HUES64 (cell line): ENCODE data around the gene PARG.
"Not testable (repeated sequence)": the region's sequence is repeated elsewhere in the genome, so short reads cannot be mapped to it uniquely, and the experiment has no call there.

Experiments
- H3K27ac ChIP-seq: 2 replicates; pipeline ENCODE4 v1.7.0; 2013; ENCODE audit warnings: low read depth, low read length, inconsistent platforms
- H3K27me3 ChIP-seq: 2 replicates; pipeline ENCODE4 v1.6.1; 2013; ENCODE audit warnings: mild to moderate bottlenecking, low read length; ENCODE audit not compliant: insufficient read depth
- H3K36me3 ChIP-seq: 2 replicates; pipeline ENCODE4 v1.6.1; 2013; ENCODE audit warnings: mild to moderate bottlenecking, low read length; ENCODE audit not compliant: insufficient read depth
- H3K4me1 ChIP-seq: 2 replicates; pipeline ENCODE4 v1.6.1; 2013; ENCODE audit warnings: mild to moderate bottlenecking, low read length, moderate library complexity; ENCODE audit not compliant: insufficient read depth
- H3K4me3 ChIP-seq: 2 replicates; pipeline ENCODE4 v1.5.1; 2013; ENCODE audit warnings: mild to moderate bottlenecking, low read length, moderate library complexity
- H3K9ac ChIP-seq: 2 replicates; pipeline ENCODE4 v1.6.1; 2013; ENCODE audit warnings: mild to moderate bottlenecking, low read depth, low read length
- H3K9me3 ChIP-seq: 2 replicates; pipeline ENCODE4 v1.6.1; 2013; ENCODE audit warnings: low read depth, low read length; ENCODE audit not compliant: insufficient read depth
- WGBS: fragments of 150-250, 120-280 bp; methylation state at CpG from one replicate; pipeline ENCODE4 v1.1.7; 2013; ENCODE audit warnings: missing lambda C conversion rate; 5-methylcytosine and 5-hydroxymethylcytosine counted together

PARG gene

DNA sequence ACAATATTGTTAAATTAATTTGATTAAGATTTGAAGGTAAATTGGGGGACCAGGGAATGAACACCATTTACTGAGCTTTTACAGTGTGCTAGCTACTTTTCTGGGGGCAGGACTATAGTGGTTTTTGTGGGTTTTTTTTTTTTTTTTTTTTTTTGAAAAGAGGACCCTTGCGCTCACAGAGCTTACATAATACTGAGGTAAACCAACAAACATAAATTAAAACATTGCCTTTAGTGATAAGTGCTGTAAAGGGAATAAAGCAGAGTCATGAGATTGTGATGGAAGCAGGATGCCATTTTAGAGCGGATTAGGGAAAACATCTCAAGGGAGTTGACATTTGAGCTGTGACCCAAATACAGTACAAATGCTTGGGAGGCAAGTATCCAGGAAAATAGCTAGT, 1.8 kb upstream of the PARG start:
- H3K27ac ChIP-seq, H3K9me3 ChIP-seq, H3K9ac ChIP-seq, H3K4me1 ChIP-seq, H3K4me3 ChIP-seq, H3K27me3 ChIP-seq: not testable (repeated sequence)
- peaks cover 21% of the 10 kb centered on the region for H3K36me3 ChIP-seq
- 97% methylated on average over 1 of the region's 2 CpGs for WGBS

DNA sequence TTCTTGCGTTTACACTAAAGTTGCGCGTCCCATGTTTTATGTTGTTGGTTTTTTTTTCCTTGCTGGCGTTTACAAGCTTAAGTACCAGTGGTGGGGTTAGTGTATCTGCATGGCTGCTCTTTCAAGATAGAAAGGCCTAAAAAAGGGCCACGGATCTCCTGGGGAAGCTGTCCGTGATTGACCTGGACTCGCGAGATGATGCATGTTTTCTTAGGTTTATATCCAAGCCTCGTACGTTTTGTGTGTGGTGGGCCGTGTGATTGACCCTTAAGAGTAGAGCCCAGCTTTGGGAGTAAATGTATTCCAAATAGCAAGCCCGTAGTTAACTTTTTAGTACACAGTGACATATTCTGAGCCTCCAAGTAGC, 495 bp upstream of the PARG start:
- peaks cover 20% of the 10 kb centered on the region for H3K36me3 ChIP-seq
- not testable (repeated sequence) for H3K9me3 ChIP-seq, H3K27me3 ChIP-seq, H3K4me1 ChIP-seq
- WGBS = 1% methylated on average over 11 of the region's 12 CpGs
- H3K27ac ChIP-seq = peak overlapping the region; percentile 80; the same call in 1 of the 2 replicates
- peak overlapping the region; percentile 95 for H3K4me3 ChIP-seq
- H3K9ac ChIP-seq = peak overlapping the region; percentile 96

DNA sequence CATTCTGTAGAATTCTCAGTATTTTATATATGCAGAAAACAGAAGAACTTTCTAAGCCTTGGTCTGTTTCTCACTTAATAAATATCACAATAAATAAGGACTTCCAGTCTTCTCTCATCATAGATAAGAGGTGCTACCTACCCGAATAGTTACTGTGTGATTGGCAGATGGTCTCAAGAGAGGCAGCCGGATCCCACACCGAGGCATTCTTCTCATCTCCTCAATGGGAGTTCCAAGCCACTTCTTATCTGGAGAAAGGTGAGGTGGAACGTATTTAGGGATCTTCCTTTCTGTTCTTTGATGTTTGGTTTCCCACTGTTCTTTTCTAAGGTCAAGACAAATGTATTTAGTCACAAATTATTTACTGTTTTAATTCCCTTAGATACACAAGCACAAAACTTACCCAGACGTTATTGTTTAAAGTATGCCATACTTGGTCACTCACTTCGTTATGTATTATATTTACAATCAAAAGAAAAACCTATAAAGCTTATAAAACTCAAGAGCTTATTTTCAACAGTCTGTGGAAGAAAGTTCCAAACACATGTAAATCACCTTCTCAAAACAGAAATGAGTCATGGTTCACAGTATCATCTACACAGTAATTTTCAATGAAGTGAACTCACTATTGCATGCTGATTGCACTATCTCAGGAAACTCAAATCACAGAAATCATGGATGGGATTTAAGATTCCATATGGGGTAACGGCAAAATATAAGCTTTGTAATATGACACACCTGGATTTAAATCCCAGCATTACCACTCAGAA, 9.7 kb downstream of the PARG start:
- H3K4me1 ChIP-seq, H3K9ac ChIP-seq, H3K27ac ChIP-seq, H3K27me3 ChIP-seq, H3K4me3 ChIP-seq, H3K9me3 ChIP-seq: not testable (repeated sequence)
- WGBS = 89% methylated on average over 3 of the region's 7 CpGs
- H3K36me3 ChIP-seq = peaks cover 16% of the 10 kb centered on the region; the same call in 1 of the 2 replicates

DNA sequence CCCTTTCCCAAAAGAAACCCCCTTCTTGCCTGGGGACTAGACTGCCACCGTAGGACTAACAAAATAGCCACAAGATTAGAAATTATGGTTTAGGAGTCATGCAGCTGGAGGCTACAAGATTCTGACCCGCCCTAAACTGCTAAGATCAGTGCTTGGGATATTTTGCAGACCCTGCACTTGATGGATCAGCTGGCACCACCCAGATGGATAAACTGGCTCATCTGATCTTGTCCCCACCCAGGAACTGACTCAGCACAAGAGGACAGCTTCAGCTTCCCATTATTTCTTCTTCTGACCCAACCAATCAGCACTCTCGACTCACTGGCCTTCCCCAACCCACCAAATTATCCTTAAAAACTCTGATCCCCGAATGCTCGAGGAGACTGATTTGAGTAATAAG, 10.6 kb downstream of the PARG start:
- H3K4me3 ChIP-seq, H3K9me3 ChIP-seq, H3K27ac ChIP-seq, H3K27me3 ChIP-seq, H3K4me1 ChIP-seq, H3K9ac ChIP-seq: not testable (repeated sequence)
- WGBS = 88% methylated on average over 2 of the region's 5 CpGs
- H3K36me3 ChIP-seq = peaks cover 16% of the 10 kb centered on the region; the same call in 1 of the 2 replicates

DNA sequence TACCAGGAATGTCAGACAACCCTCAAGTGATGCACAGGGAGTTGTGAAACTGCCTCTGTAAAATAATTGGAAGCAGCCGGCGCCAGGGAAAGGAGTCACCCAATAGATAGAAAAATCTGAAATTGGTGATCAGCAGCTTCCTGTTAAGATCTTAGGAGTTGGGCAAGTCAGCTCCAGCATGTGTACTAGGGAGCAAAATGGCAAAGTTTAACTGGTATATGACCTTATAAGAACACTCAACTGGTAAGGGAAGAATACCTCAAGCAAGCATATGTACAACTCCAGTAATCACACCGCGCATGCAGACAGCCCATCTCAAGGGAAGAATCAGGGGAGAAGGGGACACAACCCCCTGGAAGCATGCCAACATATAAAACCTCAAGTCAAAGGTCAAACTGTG, 18.3 kb downstream of the PARG start:
- not testable (repeated sequence) for H3K27me3 ChIP-seq, H3K9me3 ChIP-seq, H3K4me3 ChIP-seq, H3K9ac ChIP-seq, H3K27ac ChIP-seq, H3K4me1 ChIP-seq
- WGBS = no CpG with 5 or more reads among the region's 4 CpGs
- peaks cover 10% of the 10 kb centered on the region; the same call in 1 of the 2 replicates for H3K36me3 ChIP-seq

DNA sequence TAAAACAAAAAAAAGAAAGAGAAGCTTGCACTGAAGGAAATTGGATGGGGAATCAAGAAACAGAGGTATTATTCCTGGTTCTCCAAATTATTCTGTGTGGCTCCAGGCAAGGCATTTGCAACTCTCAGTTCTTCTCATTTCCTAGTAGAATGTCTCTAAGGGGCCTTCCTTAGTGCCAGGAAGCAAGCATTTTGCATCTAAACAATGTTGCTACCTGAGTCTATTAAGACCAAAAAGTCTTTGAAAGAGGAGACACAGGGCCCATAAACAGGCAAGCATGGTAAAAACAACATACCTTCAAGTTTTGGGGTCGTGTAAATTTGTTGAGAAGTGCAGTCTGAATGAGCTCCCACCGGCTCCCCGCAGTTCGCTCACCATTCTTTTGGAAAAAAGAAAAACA, 19.8 kb downstream of the PARG start:
- H3K27me3 ChIP-seq, H3K9ac ChIP-seq, H3K9me3 ChIP-seq, H3K4me3 ChIP-seq, H3K4me1 ChIP-seq: not testable (repeated sequence)
- H3K36me3 ChIP-seq = peaks cover 10% of the 10 kb centered on the region; the same call in 1 of the 2 replicates
- WGBS = 7% methylated on average over 2 of the region's 4 CpGs
- H3K27ac ChIP-seq = peak overlapping the region; percentile 37; the same call in 1 of the 2 replicates

DNA sequence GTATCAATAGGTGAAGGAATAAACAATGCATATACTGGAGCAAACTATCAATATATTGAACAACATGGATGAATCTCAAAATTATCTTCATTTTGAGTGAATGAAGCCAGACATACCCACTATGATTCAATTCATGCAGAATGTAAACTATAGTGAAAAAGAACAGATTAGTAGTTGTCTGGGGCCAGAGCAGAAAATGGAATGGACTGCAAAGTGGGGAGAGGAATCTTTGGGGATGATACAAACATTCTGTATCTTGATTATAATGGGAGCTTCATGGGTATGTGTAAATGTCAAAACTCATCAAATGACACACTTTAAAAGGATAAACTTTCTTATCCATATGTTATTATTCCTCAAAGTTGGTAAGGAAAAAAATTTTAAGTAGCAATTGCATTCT, 23.9 kb downstream of the PARG start:
- H3K4me3 ChIP-seq, H3K9ac ChIP-seq, H3K27me3 ChIP-seq, H3K27ac ChIP-seq, H3K4me1 ChIP-seq, H3K9me3 ChIP-seq: not testable (repeated sequence)
- peaks cover 36% of the 10 kb centered on the region for H3K36me3 ChIP-seq

DNA sequence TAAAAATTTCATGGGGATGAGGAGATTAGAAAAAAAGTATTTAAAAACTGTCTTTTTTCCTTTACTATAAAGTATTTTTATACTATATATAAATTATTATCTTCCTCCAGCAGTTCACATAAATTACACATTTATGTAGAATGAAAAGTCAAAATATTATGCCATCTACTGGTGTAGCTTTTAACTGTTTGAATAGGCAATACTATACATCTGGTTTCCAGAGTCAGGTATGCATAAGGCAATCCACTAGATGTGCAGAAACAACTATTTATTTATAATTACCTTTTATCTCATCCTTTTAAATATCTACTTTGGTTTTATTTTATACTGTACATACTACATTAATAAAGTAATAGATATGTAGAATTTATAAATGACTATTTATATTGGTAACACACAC, 25.4 kb downstream of the PARG start:
- not testable (repeated sequence) for H3K4me3 ChIP-seq, H3K4me1 ChIP-seq, H3K27me3 ChIP-seq, H3K9me3 ChIP-seq, H3K9ac ChIP-seq, H3K27ac ChIP-seq
- H3K36me3 ChIP-seq = peaks cover 32% of the 10 kb centered on the region

DNA sequence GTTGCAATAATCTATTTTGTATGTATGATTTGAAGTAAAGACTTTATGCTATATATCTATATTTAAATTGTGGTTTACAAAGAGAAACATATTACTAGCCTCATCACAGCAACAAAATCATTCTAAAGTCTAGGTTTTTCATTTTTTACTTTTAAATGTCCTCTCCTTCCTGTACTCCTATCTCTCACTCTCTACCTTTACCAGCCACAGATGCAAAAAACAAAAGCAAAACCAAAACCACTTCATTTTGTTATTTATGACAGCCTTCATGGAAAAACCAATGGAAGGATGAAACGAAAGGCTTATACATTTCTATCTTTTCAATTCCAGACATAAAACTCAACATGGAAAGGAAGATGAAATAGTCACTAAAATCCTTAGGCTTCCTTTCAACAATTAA, 31.5 kb downstream of the PARG start:
- not testable (repeated sequence) for H3K9me3 ChIP-seq
- no CpG with 5 or more reads among the region's 1 CpG for WGBS

DNA sequence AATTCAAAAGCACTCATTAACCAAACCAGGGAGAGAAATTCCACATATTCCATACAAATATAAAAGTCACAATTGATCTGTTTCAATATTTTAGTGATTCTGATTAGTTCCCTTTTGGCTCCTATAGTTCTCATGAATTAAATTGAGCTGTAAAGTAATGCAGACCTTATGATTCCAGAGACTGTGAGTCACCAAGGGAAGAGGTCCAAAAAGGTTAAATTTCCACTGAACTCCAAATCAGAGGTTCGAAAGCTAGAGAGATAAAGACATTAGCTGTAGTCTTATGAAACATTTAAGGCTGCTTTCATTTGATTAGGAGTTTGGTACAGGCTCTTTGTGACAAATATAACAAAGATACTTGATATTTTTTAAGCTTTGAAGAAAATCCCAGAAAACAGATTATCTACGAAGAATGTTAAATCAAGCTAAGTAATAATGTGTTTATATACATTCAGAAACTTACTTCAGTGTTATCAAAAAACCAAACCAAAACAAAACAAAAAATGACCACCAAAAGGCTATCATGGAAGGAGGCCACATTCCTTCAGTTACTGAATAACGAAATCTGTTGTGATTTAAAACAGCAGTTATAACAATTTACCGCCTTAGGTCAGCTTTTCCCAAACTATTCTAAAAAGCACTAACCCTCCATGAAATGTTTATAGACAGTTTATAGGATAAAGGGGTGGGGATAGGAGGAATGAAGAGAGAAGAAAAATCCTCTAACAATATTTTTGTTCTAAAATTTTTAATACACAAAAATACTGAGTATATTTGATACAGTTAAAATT, 33.3 kb downstream of the PARG start:
- H3K4me1 ChIP-seq, H3K9ac ChIP-seq, H3K9me3 ChIP-seq, H3K4me3 ChIP-seq, H3K36me3 ChIP-seq, H3K27me3 ChIP-seq, H3K27ac ChIP-seq: not testable (repeated sequence)
- WGBS = 92% methylated on average over 2 of the region's 4 CpGs

More for the DNA sequence above, 31.5 kb downstream of the PARG start:
- H3K4me3 ChIP-seq, H3K27me3 ChIP-seq, H3K27ac ChIP-seq, H3K4me1 ChIP-seq, H3K9ac ChIP-seq: not testable (repeated sequence)
- peaks cover 18% of the 10 kb centered on the region for H3K36me3 ChIP-seq

DNA sequence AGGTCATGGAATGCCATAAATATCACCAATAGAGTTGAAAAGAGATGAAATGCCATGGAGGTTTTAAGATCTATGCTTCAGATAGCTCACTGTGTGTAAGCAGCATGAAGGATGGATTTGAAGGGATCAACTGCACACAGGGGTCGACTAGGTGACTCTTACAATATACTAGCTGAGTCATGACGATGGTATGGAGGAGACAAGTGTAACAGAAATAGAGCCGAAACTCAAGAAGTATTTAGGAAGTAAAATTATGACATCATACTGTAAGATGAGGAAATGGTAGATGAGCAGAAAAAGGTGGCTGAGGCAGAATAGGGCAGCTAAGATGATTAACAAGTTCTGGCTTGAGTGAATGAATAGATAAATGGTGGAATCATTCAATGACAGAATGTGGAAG, 38.0 kb downstream of the PARG start:
- not testable (repeated sequence) for H3K4me3 ChIP-seq, H3K27ac ChIP-seq, H3K36me3 ChIP-seq, H3K4me1 ChIP-seq, H3K9me3 ChIP-seq, H3K9ac ChIP-seq, H3K27me3 ChIP-seq
- WGBS = 93% methylated on average over 1 of the region's 3 CpGs
